K562 (cell line): ENCODE results near the gene AGPAT4. TPM values are rescaled to one million over a fixed set of nuclear protein-coding genes. Genes with fewer than 3 reads are reported as not detected.

Source experiments
- ATAC-seq: fragments of 200-7000 bp; cut with Tn5 transposase; 3 replicates; pipeline ENCODE4 v1.9.1; 2020; ENCODE audit warnings: moderate library complexity
- BruUV-seq: library from RNA; stranded (reverse); fragments of 400-500 nt; replicated peaks from 2 replicates; lab custom pipeline; 2021; lab: Mats Ljungman, UMichigan
- CTCF ChIA-PET: fragments of 300-600 bp; formaldehyde crosslinking; extraction: SDS; loops from one replicate; lab custom pipeline; 2021; ENCODE audit warnings: low intra/inter-chr PET ratio; lab: Yijun Ruan, JAX
- POLR2A ChIA-PET: fragments of 300-600, 350-650 bp; sonication (Branson Sonifier 250); formaldehyde crosslinking; extraction: SDS; loops from one replicate; lab custom pipeline; 2021; ENCODE audit warnings: antibody characterized with exemption, inconsistent platforms; lab: Yijun Ruan, JAX
- DNase-seq, 4 experiments: peaks; one replicate each; pipeline versions ENCODE4 v3.0.0 to v3.0.0-alpha.2; 2011 to 2018; ENCODE audit warnings: low spot score in 3 of 4, mixed read lengths in 3 of 4; ENCODE audit errors: extremely low read depth in 1 of 4
- FAIRE-seq: peaks from 2 replicates; lab custom pipeline; 2011; peaks lifted over from hg19 to GRCh38; lab: Jason Lieb, UNC
- H2AFZ ChIP-seq: 2 replicates; pipeline ENCODE4 v1.6.0; 2011; ENCODE audit warnings: low read depth, low read length, control low read depth, inconsistent platforms
- H3K27ac ChIP-seq: fragments of 200-600 bp; 3 replicates; pipeline ENCODE4 v1.8.0; 2011; ENCODE audit warnings: low read depth, mild to moderate bottlenecking, control low read depth, inconsistent platforms, low read length, moderate library complexity, mixed read lengths; ENCODE audit errors: extremely low read depth
- H3K27me3 ChIP-seq, 2 experiments: fragments of 300-600 bp in 1 of 2; 2 replicates in 1 of 2; 3 replicates in 1 of 2; pipeline versions ENCODE4 v1.6.0 to v1.8.0; 2011; ENCODE audit warnings: inconsistent platforms in 2 of 2, low read length in 2 of 2, mild to moderate bottlenecking in 1 of 2, mixed read lengths in 1 of 2, moderate library complexity in 1 of 2; ENCODE audit not compliant: control insufficient read depth in 2 of 2, insufficient read depth in 2 of 2
- H3K36me3 ChIP-seq: fragments of 300-600 bp; 3 replicates; pipeline ENCODE4 v1.8.0; 2011; ENCODE audit warnings: mild to moderate bottlenecking, low read length, inconsistent platforms; ENCODE audit not compliant: control insufficient read depth, insufficient read depth
- H3K4me1 ChIP-seq, 2 experiments: fragments of 200-600 bp in 1 of 2; replicated peaks in 1 of 2; 2 replicates in 1 of 2; 3 replicates in 1 of 2; pipeline versions ENCODE4 v1.5.1 to v1.8.0; 2011; ENCODE audit warnings: inconsistent platforms in 2 of 2, low read length in 2 of 2, mild to moderate bottlenecking in 1 of 2, mixed read lengths in 1 of 2, moderate library complexity in 1 of 2; ENCODE audit not compliant: control insufficient read depth in 2 of 2, insufficient read depth in 2 of 2
- H3K4me2 ChIP-seq: 2 replicates; pipeline ENCODE4 v1.6.1; 2011; ENCODE audit warnings: low read length, control low read depth, inconsistent platforms, mixed read lengths; ENCODE audit not compliant: insufficient read depth
- H3K4me3 ChIP-seq: fragments of 200-600 bp; sonication (generic), shearing (Covaris generic); 2 replicates; pipeline ENCODE4 v1.5.1; 2016; ENCODE audit warnings: control low read depth, inconsistent platforms
- H3K79me2 ChIP-seq: fragments of 200-600 bp; 3 replicates; pipeline ENCODE4 v1.8.0; 2011; ENCODE audit warnings: low read length, inconsistent platforms; ENCODE audit not compliant: control insufficient read depth, insufficient read depth
- H3K9ac ChIP-seq, 2 experiments: 2 replicates each; pipeline versions ENCODE4 v1.6.0 to v1.6.1; 2011; ENCODE audit warnings: low read depth in 2 of 2, low read length in 2 of 2, control low read depth in 1 of 2, inconsistent platforms in 1 of 2, mild to moderate bottlenecking in 1 of 2, mixed read lengths in 1 of 2; ENCODE audit not compliant: insufficient read depth in 1 of 2
- H3K9me1 ChIP-seq: one replicate; pipeline ENCODE4 v1.6.0; 2011; ENCODE audit warnings: inconsistent platforms, mild to moderate bottlenecking, low read length, moderate library complexity; ENCODE audit not compliant: control insufficient read depth, insufficient read depth
- H3K9me3 ChIP-seq: replicated peaks from 2 replicates; pipeline ENCODE4 v1.5.1; 2011; ENCODE audit warnings: low read depth, low read length, inconsistent platforms; ENCODE audit not compliant: control insufficient read depth, insufficient read depth
- H4K20me1 ChIP-seq: replicated peaks from 2 replicates; pipeline ENCODE4 v1.6.1; 2011; ENCODE audit warnings: low read length, inconsistent platforms, mixed read lengths; ENCODE audit not compliant: control insufficient read depth, insufficient read depth
- ADNP ChIP-seq: fragments of 200-800 bp; sonication (Bioruptor generic); IDR thresholded peaks from 2 replicates; pipeline ENCODE4 v1.6.1; 2016; ENCODE audit warnings: missing genetic modification characterization, missing compliant biosample characterization
- ARHGAP35 ChIP-seq: fragments of 450-650 bp; IDR thresholded peaks from 2 replicates; pipeline ENCODE4 v1.6.1; 2018; ENCODE audit not compliant: partially characterized antibody
- CEBPB ChIP-seq: fragments of 450-650 bp; IDR thresholded peaks from 2 replicates; pipeline ENCODE4 v1.6.1; 2016; ENCODE audit warnings: missing genetic modification characterization, missing compliant biosample characterization
- DDX20 ChIP-seq: fragments of 450-650 bp; IDR thresholded peaks from 2 replicates; pipeline ENCODE4 v1.6.1; 2016; ENCODE audit warnings: missing genetic modification characterization, low read depth, mild to moderate bottlenecking, missing compliant biosample characterization, moderate library complexity
- EP300 ChIP-seq: IDR thresholded peaks from 2 replicates; pipeline ENCODE4 v1.6.1; 2012; ENCODE audit warnings: low read length, improper control_type of control experiment
- HDAC1 ChIP-seq, 2 experiments: fragments of 450-650 bp; IDR thresholded peaks; 2 replicates each; pipeline ENCODE4 v1.6.1; 2016 to 2017; ENCODE audit warnings: inconsistent platforms in 1 of 2, mild to moderate bottlenecking in 1 of 2, moderate library complexity in 1 of 2
- HDAC6 ChIP-seq: IDR thresholded peaks from 2 replicates; pipeline ENCODE4 v1.6.1; 2012; ENCODE audit warnings: low read depth, mild to moderate bottlenecking, control low read depth, inconsistent platforms, low read length, moderate library complexity
- NFIC ChIP-seq: fragments of 450-650 bp; IDR thresholded peaks from 2 replicates; pipeline ENCODE4 v1.6.1; 2017; ENCODE audit warnings: mild to moderate bottlenecking, inconsistent platforms
- RBBP5 ChIP-seq: fragments of 200-600 bp; sonication (generic); IDR thresholded peaks from 2 replicates; pipeline ENCODE4 v1.6.1; 2012; ENCODE audit warnings: borderline replicate concordance, mild to moderate bottlenecking, low read length, control low read depth, inconsistent platforms; ENCODE audit not compliant: insufficient read depth, poor library complexity, severe bottlenecking
- TAF7 ChIP-seq: fragments of 450-650 bp; IDR thresholded peaks from 2 replicates; pipeline ENCODE4 v1.6.1; 2016; ENCODE audit warnings: missing genetic modification characterization, missing compliant biosample characterization
- TAL1 ChIP-seq: fragments of 450-650 bp; IDR thresholded peaks from 2 replicates; pipeline ENCODE4 v1.6.1; 2016; ENCODE audit warnings: mild to moderate bottlenecking
- TCF3 ChIP-seq: sonication (generic); formaldehyde crosslinking; IDR thresholded peaks from 2 replicates; pipeline ENCODE4 v1.4.0; 2020; ENCODE audit warnings: mild to moderate bottlenecking, missing genetic modification reagents
- ZHX1 ChIP-seq: fragments of 150-350 bp; conservative IDR thresholded peaks from 2 replicates; pipeline ENCODE4 v1.6.1; 2014; ENCODE audit warnings: low read length
- ZMIZ1 ChIP-seq, 2 experiments: fragments of 150-350 bp in 1 of 2; IDR thresholded peaks; 2 replicates each; pipeline ENCODE4 v1.6.1; 2012 to 2016; ENCODE audit warnings: low read depth in 2 of 2, low read length in 2 of 2, mild to moderate bottlenecking in 1 of 2, moderate library complexity in 1 of 2
- ZNF121 ChIP-seq: sonication (generic); formaldehyde crosslinking; conservative IDR thresholded peaks from 2 replicates; pipeline ENCODE4 v1.8.0; 2022; ENCODE audit warnings: missing genetic modification reagents
- ZNF133 ChIP-seq: fragments of 250-450 bp; sonication (Bioruptor Pico); IDR thresholded peaks from 2 replicates; pipeline ENCODE4 v1.4.0; 2020; ENCODE audit warnings: mild to moderate bottlenecking
- ZNF324 ChIP-seq: fragments of 250-450 bp; sonication (Bioruptor Pico); IDR thresholded peaks from 2 replicates; pipeline ENCODE4 v1.4.0; 2020; ENCODE audit warnings: mild to moderate bottlenecking
- ZNF785 ChIP-seq: fragments of 250-450 bp; sonication (Bioruptor Pico); IDR thresholded peaks from 2 replicates; pipeline ENCODE4 v1.4.0; 2020; ENCODE audit warnings: mild to moderate bottlenecking
- WGBS: fragments of 100-300 bp; shearing (Covaris generic); methylation state at CpG from one replicate; pipeline ENCODE4 v1.1.6; 2016; ENCODE audit warnings: low coverage, mixed read lengths; ENCODE audit not compliant: insufficient coverage; ENCODE audit errors: missing lambda C conversion rate; 5-methylcytosine and 5-hydroxymethylcytosine counted together
- in situ Hi-C: fragments of 300-500 bp; cut with MboI; formaldehyde crosslinking; loops from 4 replicates; pipeline ENCODE4 v1.15.0; 2018; ENCODE audit warnings: inconsistent platforms, mixed read lengths
- intact Hi-C: fragments of 100-400 bp; cut with micrococcal nuclease; formaldehyde crosslinking; loops from 2 replicates; pipeline ENCODE4 v1.14.2; 2022
- polyA plus RNA-seq, 8 experiments: library from polyadenylated mRNA; depleted of rRNA in 4 of 8; stranded (reverse) in 5 of 8; unstranded in 3 of 8; fragments of >200 nt; fragmentation: Nextera tagmentation in 2 of 8; fragmentation: Illumina TruSeq in 1 of 8; extraction: Ambion mirVana in 2 of 8; extraction: Trizol in 1 of 8; gene quantifications; 2 replicates each; pipeline versions ENCODE4 v1.2.1 to v1.2.3, GENCODE V29; 2011 to 2014; ENCODE audit warnings: inconsistent platforms in 1 of 8, missing spikeins in 1 of 8
- total RNA-seq, 7 experiments: library from RNA; depleted of rRNA in 6 of 7; stranded (reverse); fragments of >200 nt in 6 of 7; fragmentation: Illumina TruSeq in 2 of 7; extraction: Trizol in 2 of 7; gene quantifications; 2 replicates each; pipeline versions ENCODE4 v1.2.1 to v1.2.3, GENCODE V29; 2011 to 2021; ENCODE audit warnings: low replicate concordance in 1 of 7

AGPAT4 gene
- total and polyA plus RNA-seq, 9 of the 15 experiments (the other 6 are each of a cell fraction or from before 2014, with no cell fraction given), result 2.2 to 15.0 (median 5.7) TPM

GRCh38 chr6:161214722-161215121 lies 59.1 kb downstream of the AGPAT4 start:
- no TSS peak for BruUV-seq
- H3K36me3 ChIP-seq, result no peaks in the 10 kb centered on the region; the same call in 2 of the 3 replicates
- H3K9me1 ChIP-seq, result no peaks in the 10 kb centered on the region
- peak overlapping the region in 1 of 2 experiments; percentile 28; a peak in 1 of 4 replicates for H3K9ac ChIP-seq
- intact Hi-C loops (loop anchor here (2.0 kb wide), 1 partner anchor 60 kb away; the partner anchor contains the start of gene AGPAT4), in situ Hi-C loops (no loop called here)
- ChIA-PET CTCF (no interaction called here), POLR2A (interaction anchor here (0.7 to 1.2 kb wide), 4 partner anchors 12 to 82 kb away, joined by 3 to 5 read pairs (median 3); no protein-coding TSS in a partner anchor)
- peaks cover 0 to 10% of the 10 kb centered on the region in 2 experiments; a peak in 3 of 5 replicates for H3K4me1 ChIP-seq
- H3K4me2 ChIP-seq, result peak overlapping the region; percentile 32; the same call in 1 of the 2 replicates
- no peak overlapping the region for H3K4me3 ChIP-seq
- no peaks in the 10 kb centered on the region; a peak in 1 of 5 replicates for H3K27me3 ChIP-seq
- no peaks in the 10 kb centered on the region for H4K20me1 ChIP-seq
- H2AFZ ChIP-seq, result peak overlapping the region; percentile 44; the same call in 1 of the 2 replicates
- H3K27ac ChIP-seq, result peak overlapping the region; percentile 56; the same call in 2 of the 3 replicates
- H3K79me2 ChIP-seq, result peaks cover 2% of the 10 kb centered on the region; the same call in 1 of the 3 replicates
- DNase-seq (peak in 3 of 4 experiments; percentile 57 to 75 (median 70)), ATAC-seq (peak; percentile 78), FAIRE-seq (no peak)
- 32% methylated on average over 5 of the region's 5 CpGs for WGBS
- H3K9me3 ChIP-seq, result peaks cover 19% of the 10 kb centered on the region
- no peak for TF ChIP-seq ARHGAP35
- no peak for TF ChIP-seq ZMIZ1 (IDR thresholded peaks at IDR 0.05; ENCODE audit: low read depth in 2 of 2, low read length in 2 of 2)
- TF ChIP-seq ZNF324, result no peak
- TF ChIP-seq DDX20, result no peak
- peak; percentile 44; the same call in 1 of the 2 replicates for TF ChIP-seq CEBPB (tag)
- TF ChIP-seq ZNF121, result no peak
- TF ChIP-seq ADNP (tag), result peak; percentile 68; the same call in 1 of the 2 replicates
- TF ChIP-seq ZNF133 (CRISPR knock-in tag), result no peak
- peak; percentile 80 for TF ChIP-seq TCF3 (CRISPR knock-in tag)
- TF ChIP-seq HDAC6, result no peak
- peak; percentile 63; the same call in 1 of the 2 replicates for TF ChIP-seq EP300
- TF ChIP-seq TAF7, result 0 out of 2 replicates have a peak, but pooled peaks have one; percentile 24
- TF ChIP-seq ZHX1, result no peak
- TF ChIP-seq TAL1, result peak; percentile 75
- no peak for TF ChIP-seq RBBP5
- no peak for TF ChIP-seq ZNF785 (CRISPR knock-in tag)
- TF ChIP-seq HDAC1 (IDR thresholded peaks at IDR 0.05), result 0 out of 4 replicates have a peak, but pooled peaks of 1 of the 2 experiments have one; percentile 47
- TF ChIP-seq NFIC, result peak; percentile 54; the same call in 1 of the 2 replicates
